CD8-positive, alpha-beta memory T cell (primary cell): ENCODE results near the gene FOSB. TPM values are rescaled to one million over a fixed set of nuclear protein-coding genes. Genes with fewer than 3 reads are reported as not detected.
A peak's percentile ranks its signal among the peaks of the same experiment; 100 is the strongest.

Experiments used
- CTCF ChIA-PET: fragments of 350-600 bp; sonication (Branson Sonifier 250); formaldehyde crosslinking; loops from one replicate; lab custom pipeline; 2021; ENCODE audit warnings: antibody characterized with exemption; lab: Charles Lee
- POLR2A ChIA-PET: fragments of 350-600 bp; sonication (Branson Sonifier 250); formaldehyde crosslinking; loops from one replicate; lab custom pipeline; 2021; ENCODE audit warnings: antibody characterized with exemption; lab: Charles Lee
- DNase-seq, 5 donors: peaks; one replicate each; pipeline versions ENCODE4 v3.0.0 to v3.0.0-alpha.2; 2020 to 2022; ENCODE audit warnings: mixed read lengths in 1 of 5
- H3K27ac ChIP-seq: one replicate; pipeline ENCODE4 v1.7.0; 2013; ENCODE audit warnings: low read depth, mild to moderate bottlenecking, low read length, moderate library complexity
- H3K27me3 ChIP-seq: 2 replicates; pipeline ENCODE4 v1.7.0; 2013; ENCODE audit warnings: low read length, mild to moderate bottlenecking; ENCODE audit not compliant: insufficient read depth, poor library complexity, severe bottlenecking
- H3K36me3 ChIP-seq: 2 replicates; pipeline ENCODE4 v1.7.0; 2013; ENCODE audit warnings: mild to moderate bottlenecking, low read length, moderate library complexity; ENCODE audit not compliant: insufficient read depth
- H3K4me1 ChIP-seq: 2 replicates; pipeline ENCODE4 v1.7.0; 2013; ENCODE audit warnings: mild to moderate bottlenecking, low read length, moderate library complexity; ENCODE audit not compliant: insufficient read depth
- H3K4me3 ChIP-seq: 2 replicates; pipeline ENCODE4 v1.7.0; 2013; ENCODE audit warnings: mild to moderate bottlenecking, low read length
- H3K9me3 ChIP-seq: 2 replicates; pipeline ENCODE4 v1.7.0; 2013; ENCODE audit warnings: mild to moderate bottlenecking, low read length
- H3K27ac Mint-ChIP-seq, 8 donors: one replicate each; pipeline ENCODE4 v1.8.0; 2020 to 2021; ENCODE audit warnings: mixed read lengths in 8 of 8, mild to moderate bottlenecking in 6 of 8, inconsistent platforms in 3 of 8, moderate library complexity in 3 of 8
- H3K27me3 Mint-ChIP-seq, 2 donors: one replicate each; pipeline ENCODE4 v1.8.0; 2020 to 2021; ENCODE audit warnings: mixed read lengths in 2 of 2, mild to moderate bottlenecking in 1 of 2, moderate library complexity in 1 of 2
- H3K36me3 Mint-ChIP-seq, 3 donors: one replicate each; pipeline ENCODE4 v1.8.0; 2020 to 2021; ENCODE audit warnings: mixed read lengths in 3 of 3, inconsistent platforms in 1 of 3, mild to moderate bottlenecking in 1 of 3
- H3K4me1 Mint-ChIP-seq, 3 donors: one replicate each; pipeline ENCODE4 v1.8.0; 2020 to 2021; ENCODE audit warnings: mixed read lengths in 3 of 3, inconsistent platforms in 1 of 3, mild to moderate bottlenecking in 1 of 3
- H3K4me3 Mint-ChIP-seq, 7 donors: one replicate each; pipeline ENCODE4 v1.8.0; 2020 to 2021; ENCODE audit warnings: mixed read lengths in 7 of 7, mild to moderate bottlenecking in 6 of 7, moderate library complexity in 4 of 7, inconsistent platforms in 2 of 7
- H3K9me3 Mint-ChIP-seq, 5 donors: one replicate each; pipeline ENCODE4 v1.8.0; 2020 to 2022; ENCODE audit warnings: mixed read lengths in 5 of 5, mild to moderate bottlenecking in 3 of 5, moderate library complexity in 2 of 5, inconsistent platforms in 1 of 5
- polyA plus RNA-seq: library from polyadenylated mRNA; unstranded; fragments of 300-500 nt; fragmentation: Illumina TruSeq; gene quantifications from one replicate; pipeline ENCODE4 v1.2.3, GENCODE V29; 2021
- total RNA-seq, 2 experiments: library from RNA; stranded (reverse); gene quantifications; one replicate each; pipeline ENCODE4 v1.2.3, GENCODE V29; 2021

Gene FOSB
- total RNA-seq, result 10 to 100 TPM; 21.6 to 22.1 TPM
- polyA plus RNA-seq, result 48.2 TPM

DNA sequence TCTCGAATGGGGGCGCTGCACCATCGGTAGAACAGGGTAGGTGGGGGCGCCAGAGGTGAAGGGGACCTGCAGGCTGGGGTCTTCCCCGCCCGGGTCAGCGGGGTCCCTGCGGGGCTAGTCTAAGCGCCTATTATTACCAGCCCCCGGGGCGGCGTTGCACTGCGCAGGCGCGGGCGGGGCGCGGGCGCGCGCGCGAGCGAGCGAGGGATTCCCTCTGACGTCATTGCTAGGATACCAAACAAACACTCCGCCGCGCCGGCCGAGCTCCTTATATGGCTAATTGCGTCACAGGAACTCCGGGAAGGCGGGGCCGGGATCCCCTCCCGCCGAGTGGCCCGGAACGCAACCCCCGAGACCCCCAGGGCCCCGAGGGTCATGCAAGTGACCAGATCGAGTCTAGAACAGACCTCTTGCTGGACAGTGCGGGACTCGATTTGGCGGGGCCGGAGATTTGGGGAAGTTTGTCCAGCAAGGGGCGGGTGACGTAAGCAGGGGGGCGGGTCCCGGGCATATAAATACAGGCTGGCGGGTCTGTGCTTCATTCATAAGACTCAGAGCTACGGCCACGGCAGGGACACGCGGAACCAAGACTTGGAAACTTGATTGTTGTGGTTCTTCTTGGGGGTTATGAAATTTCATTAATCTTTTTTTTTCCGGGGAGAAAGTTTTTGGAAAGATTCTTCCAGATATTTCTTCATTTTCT lies at the start of gene FOSB:
TSS of gene FOSB (plus strand) at position 541 of the 703 bp plus-strand sequence. CDS start 591 bp downstream, outside the sequence.
- ChIA-PET POLR2A (interaction anchor here (0.7 to 3.6 kb wide), 7 partner anchors 11 to 43 kb away, joined by 3 to 45 read pairs (median 14); no protein-coding TSS in a partner anchor), CTCF (interaction anchor here (0.7 to 16.7 kb wide), 11 partner anchors 9 to 174 kb away, joined by 3 to 455 read pairs (median 8); no protein-coding TSS in a partner anchor)
- no peaks in the 10 kb centered on the region for H3K9me3 ChIP-seq
- H3K27ac ChIP-seq, result peak within 1 kb of the TSS; percentile 100
- H3K27ac Mint-ChIP-seq, result peak within 1 kb of the TSS; percentile 98 to 99 (median 99)
- peaks cover 20 to 50% (median 25%) of the 10 kb centered on the region in 3 donors for H3K4me1 Mint-ChIP-seq
- peaks cover 7 to 44% of the 10 kb centered on the region in 2 donors for H3K27me3 Mint-ChIP-seq
- H3K9me3 Mint-ChIP-seq, result peaks cover 0 to 6% (median under 1%) of the 10 kb centered on the region in 5 donors
- H3K27me3 ChIP-seq, result no peaks in the 10 kb centered on the region
- peaks cover 18% of the 10 kb centered on the region for H3K4me1 ChIP-seq
- peaks cover under 1 to 38% (median 5%) of the 10 kb centered on the region in 3 donors for H3K36me3 Mint-ChIP-seq
- H3K4me3 ChIP-seq, result peak within 1 kb of the TSS; percentile 96
- H3K4me3 Mint-ChIP-seq, result peak within 1 kb of the TSS; percentile 93 to 99 (median 95)
- peak; percentile 93 to 99 (median 97) for DNase-seq
- H3K36me3 ChIP-seq, result no peaks in the 10 kb centered on the region

DNA sequence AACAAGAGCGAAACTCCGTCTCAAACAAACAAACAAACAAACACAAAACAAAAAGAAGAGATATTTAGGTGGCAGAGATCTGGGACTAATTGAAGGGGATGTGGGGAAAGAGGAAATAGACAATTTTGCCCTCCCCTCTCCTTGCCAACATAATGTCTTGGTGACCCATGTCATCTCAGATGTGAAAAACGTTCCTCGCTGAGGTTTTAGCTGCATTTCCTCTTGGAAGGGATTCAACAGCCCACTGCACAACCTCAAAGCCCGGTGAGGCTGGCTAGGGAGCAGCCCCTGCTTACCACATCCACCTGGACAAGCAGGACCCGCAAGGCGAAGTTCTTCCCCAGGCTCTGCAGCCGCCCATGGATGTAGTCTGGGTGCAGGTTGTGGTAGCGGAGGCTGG lies 49.0 kb upstream of the FOSB start:
- ChIA-PET POLR2A (no interaction called here), CTCF (no interaction called here)
- Mint-ChIP-seq H3K27ac (peak overlapping the region in 2 of 8 donors; percentile 1 to 89), H3K4me3 (no peak overlapping the region), H3K36me3 (peaks cover 0 to 70% (median 5%) of the 10 kb centered on the region in 3 donors), H3K4me1 (peaks cover 22 to 40% (median 26%) of the 10 kb centered on the region in 3 donors), H3K9me3 (no peaks in the 10 kb centered on the region), H3K27me3 (no peaks in the 10 kb centered on the region)
- Histone ChIP-seq H3K36me3 (peaks cover 18% of the 10 kb centered on the region), H3K4me3 (no peak overlapping the region), H3K27me3 (no peaks in the 10 kb centered on the region), H3K9me3 (no peaks in the 10 kb centered on the region), H3K27ac (no peak overlapping the region), H3K4me1 (peaks cover 15% of the 10 kb centered on the region)
- DNase-seq, result no peak

DNA sequence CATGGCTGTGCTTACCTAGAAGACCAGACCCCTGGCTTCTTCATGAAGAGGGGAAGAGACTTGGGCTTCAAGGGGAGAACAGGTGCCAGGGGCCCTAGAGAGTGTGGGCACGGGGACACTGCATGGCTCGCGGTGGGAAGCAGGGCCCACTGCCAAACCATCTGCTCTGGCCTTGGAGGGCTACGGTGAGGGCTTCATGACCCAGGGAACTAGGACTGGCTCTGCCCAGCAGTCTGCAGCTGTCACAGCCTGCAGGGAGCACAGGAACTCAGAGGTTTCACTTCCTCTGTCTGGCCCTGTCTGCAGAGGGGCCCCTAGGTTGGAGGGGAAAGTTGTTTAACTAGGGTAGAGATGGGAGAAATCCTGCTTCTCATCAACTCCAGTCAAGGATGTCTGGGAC lies 48.4 kb upstream of the FOSB start:
- Mint-ChIP-seq H3K27me3 (no peaks in the 10 kb centered on the region), H3K4me3 (peak overlapping the region in 1 of 7 donors; percentile 6), H3K36me3 (peaks cover 0 to 65% (median 2%) of the 10 kb centered on the region in 3 donors), H3K9me3 (no peaks in the 10 kb centered on the region), H3K4me1 (peaks cover 28 to 46% (median 32%) of the 10 kb centered on the region in 3 donors), H3K27ac (peak overlapping the region in 2 of 8 donors; percentile 56 to 75)
- DNase-seq, result no peak
- Histone ChIP-seq H3K4me1 (peaks cover 21% of the 10 kb centered on the region), H3K27me3 (no peaks in the 10 kb centered on the region), H3K27ac (no peak overlapping the region), H3K4me3 (no peak overlapping the region), H3K36me3 (peaks cover 13% of the 10 kb centered on the region), H3K9me3 (no peaks in the 10 kb centered on the region)
- POLR2A ChIA-PET, result no interaction called here
- CTCF ChIA-PET, result no interaction called here

DNA sequence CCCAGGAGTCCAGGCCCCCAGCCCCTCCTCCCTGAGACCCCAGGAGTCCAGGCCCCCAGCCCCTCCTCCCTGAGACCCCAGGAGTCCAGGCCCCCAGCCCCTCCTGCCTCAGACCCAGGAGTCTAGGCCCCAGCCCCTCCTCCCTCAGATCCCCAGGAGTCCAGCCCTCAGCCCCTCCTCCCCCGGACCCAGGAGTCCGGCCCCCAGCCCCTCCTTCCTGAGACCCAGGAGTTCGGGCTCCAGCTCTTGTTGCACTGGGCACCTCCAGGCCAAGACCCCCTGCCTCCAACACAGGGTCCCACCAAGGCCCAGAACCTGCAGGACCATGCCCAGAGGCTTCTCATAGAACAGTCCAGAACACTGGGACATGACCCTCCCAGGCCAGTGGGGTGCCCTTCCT lies 47.9 kb upstream of the FOSB start:
- no peaks in the 10 kb centered on the region for H3K9me3 Mint-ChIP-seq
- Histone ChIP-seq H3K27me3 (no peaks in the 10 kb centered on the region), H3K4me1 (peaks cover 24% of the 10 kb centered on the region), H3K36me3 (peaks cover 10% of the 10 kb centered on the region), H3K9me3 (no peaks in the 10 kb centered on the region), H3K4me3 (no peak overlapping the region), H3K27ac (no peak overlapping the region)
- POLR2A ChIA-PET, result no interaction called here
- peaks cover 31 to 50% (median 35%) of the 10 kb centered on the region in 3 donors for H3K4me1 Mint-ChIP-seq
- H3K4me3 Mint-ChIP-seq, result peak overlapping the region in 1 of 7 donors; percentile 27
- no peak overlapping the region for H3K27ac Mint-ChIP-seq
- DNase-seq, result no peak
- CTCF ChIA-PET, result no interaction called here
- no peaks in the 10 kb centered on the region for H3K27me3 Mint-ChIP-seq
- H3K36me3 Mint-ChIP-seq, result peaks cover 0 to 60% (median 2%) of the 10 kb centered on the region in 3 donors

DNA sequence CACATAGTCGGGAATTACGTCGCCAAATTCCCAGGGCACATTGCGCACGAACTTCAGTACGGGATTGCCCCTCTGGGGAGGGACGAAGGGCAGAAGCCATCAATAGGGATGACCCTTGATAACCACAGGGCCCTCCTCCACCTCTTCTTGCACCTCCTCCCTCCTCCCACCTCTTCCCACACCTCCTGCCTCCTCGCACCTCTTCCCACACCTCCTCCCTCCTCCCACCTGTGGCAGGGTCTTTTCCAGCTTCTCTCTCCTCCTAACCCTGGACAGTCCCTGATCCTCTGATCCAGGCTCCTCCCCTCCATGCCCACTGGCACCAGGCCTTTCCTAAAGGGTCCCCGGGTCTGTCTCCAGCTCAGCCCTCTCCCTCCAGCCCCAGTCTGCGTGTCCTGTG lies 47.4 kb upstream of the FOSB start:
- Histone ChIP-seq H3K4me1 (peaks cover 24% of the 10 kb centered on the region), H3K27ac (no peak overlapping the region), H3K4me3 (no peak overlapping the region), H3K9me3 (no peaks in the 10 kb centered on the region), H3K36me3 (peaks cover 10% of the 10 kb centered on the region), H3K27me3 (no peaks in the 10 kb centered on the region)
- no peak for DNase-seq
- Mint-ChIP-seq H3K4me1 (peaks cover 31 to 50% (median 35%) of the 10 kb centered on the region in 3 donors), H3K27ac (peak overlapping the region in 2 of 8 donors; percentile 47 to 65), H3K9me3 (no peaks in the 10 kb centered on the region), H3K27me3 (no peaks in the 10 kb centered on the region), H3K36me3 (peaks cover 0 to 60% (median 2%) of the 10 kb centered on the region in 3 donors), H3K4me3 (peak overlapping the region in 3 of 7 donors; percentile 13 to 36 (median 27))
- ChIA-PET POLR2A (no interaction called here), CTCF (no interaction called here)

DNA sequence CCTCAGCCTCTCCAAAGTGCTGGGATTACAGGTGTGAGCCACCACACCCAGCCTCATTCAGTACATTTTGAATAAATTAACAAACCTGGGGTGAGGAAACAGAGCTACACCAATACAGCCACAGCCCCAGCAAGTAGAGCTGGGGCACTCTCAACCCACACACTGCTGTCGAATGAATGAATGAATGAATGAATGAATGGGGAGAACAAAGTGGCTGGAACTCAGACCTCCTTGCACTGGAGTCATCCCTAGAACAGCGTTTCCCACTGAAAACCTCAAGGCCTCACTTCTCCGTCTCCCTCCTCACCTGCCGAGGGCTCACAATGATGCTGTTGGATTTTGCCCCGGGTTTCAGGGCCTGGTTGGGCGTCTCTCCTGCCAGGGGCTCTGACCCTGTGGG lies 46.9 kb upstream of the FOSB start:
- Mint-ChIP-seq H3K27me3 (no peaks in the 10 kb centered on the region), H3K4me1 (peaks cover 33 to 53% (median 35%) of the 10 kb centered on the region in 3 donors), H3K4me3 (peak overlapping the region in 2 of 7 donors; percentile 4 to 13), H3K9me3 (no peaks in the 10 kb centered on the region), H3K36me3 (peaks cover 0 to 56% (median 0%) of the 10 kb centered on the region in 3 donors), H3K27ac (peak overlapping the region in 3 of 8 donors; percentile 23 to 47 (median 29))
- Histone ChIP-seq H3K36me3 (peaks cover 10% of the 10 kb centered on the region), H3K27me3 (no peaks in the 10 kb centered on the region), H3K27ac (no peak overlapping the region), H3K9me3 (no peaks in the 10 kb centered on the region), H3K4me3 (no peak overlapping the region), H3K4me1 (peaks cover 24% of the 10 kb centered on the region)
- ChIA-PET POLR2A (no interaction called here), CTCF (no interaction called here)
- DNase-seq, result no peak

DNA sequence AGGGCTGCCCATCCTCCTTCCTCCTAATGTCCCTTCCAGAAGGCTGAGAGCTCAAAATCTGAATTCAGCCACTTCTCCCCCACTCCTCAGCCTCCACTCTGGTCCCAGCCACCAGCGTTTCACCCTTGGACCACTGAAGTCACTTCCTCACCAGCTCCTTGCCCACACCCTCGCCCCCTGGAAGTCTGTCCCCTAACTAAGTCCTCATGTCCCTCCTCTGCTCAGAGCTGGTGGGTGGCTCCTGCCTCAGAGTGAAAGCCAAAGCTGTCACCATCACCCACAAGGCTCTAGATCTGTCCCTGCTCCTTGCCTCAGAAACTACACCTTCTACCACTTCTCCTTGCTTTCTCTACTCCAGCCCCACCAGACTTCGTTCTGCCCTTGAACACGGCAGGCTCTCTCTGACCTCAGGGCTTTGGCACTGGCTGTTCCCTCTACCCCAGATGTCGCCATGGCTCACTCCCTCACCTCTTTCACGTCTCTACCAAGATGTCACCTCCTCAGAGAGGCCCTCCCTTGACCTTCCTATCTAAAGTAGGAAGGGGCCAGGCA lies 45.8 kb upstream of the FOSB start:
- peak overlapping the region; percentile 7 to 86 (median 49) for H3K4me3 Mint-ChIP-seq
- Histone ChIP-seq H3K4me1 (peaks cover 24% of the 10 kb centered on the region), H3K27ac (no peak overlapping the region), H3K27me3 (no peaks in the 10 kb centered on the region), H3K36me3 (peaks cover 10% of the 10 kb centered on the region), H3K9me3 (no peaks in the 10 kb centered on the region), H3K4me3 (no peak overlapping the region)
- no peaks in the 10 kb centered on the region for H3K27me3 Mint-ChIP-seq
- H3K36me3 Mint-ChIP-seq, result peaks cover 0 to 47% (median 0%) of the 10 kb centered on the region in 3 donors
- no peak for DNase-seq
- ChIA-PET POLR2A (no interaction called here), CTCF (interaction anchor here (0.9 kb wide), 1 partner anchor 57 kb away, joined by 3 read pairs; no protein-coding TSS in a partner anchor)
- H3K9me3 Mint-ChIP-seq, result no peaks in the 10 kb centered on the region
- peaks cover 33 to 56% (median 35%) of the 10 kb centered on the region in 3 donors for H3K4me1 Mint-ChIP-seq
- H3K27ac Mint-ChIP-seq, result peak overlapping the region in 4 of 8 donors; percentile 1 to 45 (median 37)
